ENCODE results near the gene DST.

DST gene

DNA sequence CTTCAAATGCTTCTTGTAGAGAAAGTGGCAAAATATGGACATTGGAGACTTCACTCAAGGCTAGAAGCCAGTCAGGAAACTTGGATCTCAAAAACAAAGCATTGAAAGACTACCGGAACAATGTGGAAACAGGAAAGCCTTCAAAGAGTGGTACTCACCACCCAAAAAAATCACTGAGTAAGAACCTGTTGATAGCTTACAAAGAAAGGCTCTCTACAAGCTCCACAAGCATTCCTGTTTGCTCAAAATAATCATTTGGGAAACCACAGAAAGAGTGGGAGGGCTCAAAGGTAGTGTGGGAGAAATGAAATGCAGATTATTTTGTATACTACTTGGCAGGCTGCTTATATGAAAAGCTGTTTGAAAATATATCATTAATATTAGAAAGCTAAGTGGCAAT lies 9.5 kb upstream of the DST start:
- Histone ChIP-seq H3F3A (ENCODE audit: control insufficient read depth, insufficient read depth) (no peaks in the 10 kb centered on the region), H3K9me2 (replicated peaks; ENCODE audit: control insufficient read depth, low read length) (no peaks in the 10 kb centered on the region), H3K9me3 (ENCODE audit: control insufficient read depth, insufficient read depth, low read length) (no peaks in the 10 kb centered on the region), H3K27me3 (ENCODE audit: control insufficient read depth, low read length) (no peaks in the 10 kb centered on the region), H3K27ac (ENCODE audit: low read depth, low read length) (no peak overlapping the region), H3K4me1 (ENCODE audit: control insufficient read depth, low read length) (no peaks in the 10 kb centered on the region), H3K79me2 (ENCODE audit: control insufficient read depth, low read length) (no peaks in the 10 kb centered on the region), H4K20me1 (ENCODE audit: control insufficient read depth, insufficient read depth, low read depth, low read length) (no peaks in the 10 kb centered on the region), H3K4me2 (ENCODE audit: low read length) (no peak overlapping the region), H3K4me3 (ENCODE audit: low read length) (no peak overlapping the region), H3K36me3 (ENCODE audit: control insufficient read depth, low read length) (peaks cover 6% of the 10 kb centered on the region; the same call in 1 of the 2 replicates)
- TF ChIP-seq, protein P1, sequence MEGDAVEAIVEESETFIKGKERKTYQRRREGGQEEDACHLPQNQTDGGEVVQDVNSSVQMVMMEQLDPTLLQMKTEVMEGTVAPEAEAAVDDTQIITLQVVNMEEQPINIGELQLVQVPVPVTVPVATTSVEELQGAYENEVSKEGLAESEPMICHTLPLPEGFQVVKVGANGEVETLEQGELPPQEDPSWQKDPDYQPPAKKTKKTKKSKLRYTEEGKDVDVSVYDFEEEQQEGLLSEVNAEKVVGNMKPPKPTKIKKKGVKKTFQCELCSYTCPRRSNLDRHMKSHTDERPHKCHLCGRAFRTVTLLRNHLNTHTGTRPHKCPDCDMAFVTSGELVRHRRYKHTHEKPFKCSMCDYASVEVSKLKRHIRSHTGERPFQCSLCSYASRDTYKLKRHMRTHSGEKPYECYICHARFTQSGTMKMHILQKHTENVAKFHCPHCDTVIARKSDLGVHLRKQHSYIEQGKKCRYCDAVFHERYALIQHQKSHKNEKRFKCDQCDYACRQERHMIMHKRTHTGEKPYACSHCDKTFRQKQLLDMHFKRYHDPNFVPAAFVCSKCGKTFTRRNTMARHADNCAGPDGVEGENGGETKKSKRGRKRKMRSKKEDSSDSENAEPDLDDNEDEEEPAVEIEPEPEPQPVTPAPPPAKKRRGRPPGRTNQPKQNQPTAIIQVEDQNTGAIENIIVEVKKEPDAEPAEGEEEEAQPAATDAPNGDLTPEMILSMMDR (IDR thresholded peaks at IDR 0.05; ENCODE audit: low read depth, low read length, poor library complexity, severe bottlenecking): no peak
- no peak for TF ChIP-seq EZH2phosphoT487 (IDR thresholded peaks at IDR 0.05; ENCODE audit: borderline replicate concordance, low read length)

DNA sequence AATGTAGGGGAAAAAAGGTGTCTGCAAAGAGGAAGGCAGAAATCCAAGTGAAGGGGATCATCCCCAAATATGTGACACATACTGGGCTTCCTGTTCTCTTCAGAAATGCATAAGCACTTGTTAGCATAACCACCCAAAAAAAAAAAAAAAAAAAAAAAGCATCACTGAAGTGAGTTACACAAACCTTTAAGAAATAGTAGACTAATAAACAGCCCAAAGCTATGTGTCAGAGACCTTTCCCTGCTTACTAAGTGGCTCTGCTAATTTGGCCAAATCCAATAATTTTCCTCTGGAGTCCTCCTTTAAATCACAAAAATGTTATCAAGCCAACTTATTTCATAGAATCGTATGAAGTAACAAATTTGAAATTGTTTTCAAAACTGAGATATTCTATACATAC lies 7.5 kb upstream of the DST start:
- peaks cover 9% of the 10 kb centered on the region; the same call in 1 of the 2 replicates for H3K36me3 ChIP-seq (ENCODE audit: control insufficient read depth, low read length)
- TF ChIP-seq, protein P1 (IDR thresholded peaks at IDR 0.05; ENCODE audit: low read depth, low read length, poor library complexity, severe bottlenecking): no peak
- TF ChIP-seq EZH2phosphoT487 (IDR thresholded peaks at IDR 0.05; ENCODE audit: borderline replicate concordance, low read length): no peak
- no peaks in the 10 kb centered on the region for H3K9me2 ChIP-seq (replicated peaks; ENCODE audit: control insufficient read depth, low read length)
- no peaks in the 10 kb centered on the region for H3K27me3 ChIP-seq (ENCODE audit: control insufficient read depth, low read length)
- no peak overlapping the region for H3K4me2 ChIP-seq (ENCODE audit: low read length)
- H3F3A ChIP-seq (ENCODE audit: control insufficient read depth, insufficient read depth): no peaks in the 10 kb centered on the region
- H3K27ac ChIP-seq (ENCODE audit: low read depth, low read length): no peak overlapping the region
- no peaks in the 10 kb centered on the region for H3K9me3 ChIP-seq (ENCODE audit: control insufficient read depth, insufficient read depth, low read length)
- H3K4me3 ChIP-seq (ENCODE audit: low read length): no peak overlapping the region
- H3K4me1 ChIP-seq (ENCODE audit: control insufficient read depth, low read length): no peaks in the 10 kb centered on the region
- H4K20me1 ChIP-seq (ENCODE audit: control insufficient read depth, insufficient read depth, low read depth, low read length): no peaks in the 10 kb centered on the region
- no peaks in the 10 kb centered on the region for H3K79me2 ChIP-seq (ENCODE audit: control insufficient read depth, low read length)

DNA sequence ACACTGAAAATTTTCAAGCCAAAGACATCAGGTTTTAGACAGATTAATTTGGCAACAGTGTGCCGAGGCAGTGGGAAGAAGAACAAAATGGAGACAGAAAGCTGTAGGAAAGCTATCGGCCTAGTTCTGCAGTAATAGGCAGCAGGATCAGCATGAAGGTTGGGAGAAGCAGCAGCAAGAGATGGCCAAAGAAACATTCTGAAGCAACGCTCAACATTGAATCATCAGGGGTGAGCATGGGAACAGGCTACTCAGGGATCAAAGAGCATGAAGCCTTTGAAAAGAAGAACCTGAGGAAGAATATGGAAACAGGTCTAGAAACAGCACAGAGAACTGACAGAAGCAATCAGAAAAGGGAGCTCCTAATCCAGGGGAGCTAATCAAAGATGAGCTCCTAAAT lies 7.1 kb upstream of the DST start:
- Histone ChIP-seq H3K27me3 (ENCODE audit: control insufficient read depth, low read length) (no peaks in the 10 kb centered on the region), H3K9me3 (ENCODE audit: control insufficient read depth, insufficient read depth, low read length) (no peaks in the 10 kb centered on the region), H3K4me2 (ENCODE audit: low read length) (no peak overlapping the region), H3F3A (ENCODE audit: control insufficient read depth, insufficient read depth) (no peaks in the 10 kb centered on the region), H3K79me2 (ENCODE audit: control insufficient read depth, low read length) (no peaks in the 10 kb centered on the region), H3K27ac (ENCODE audit: low read depth, low read length) (no peak overlapping the region), H3K4me3 (ENCODE audit: low read length) (no peak overlapping the region), H3K36me3 (ENCODE audit: control insufficient read depth, low read length) (peaks cover 9% of the 10 kb centered on the region; the same call in 1 of the 2 replicates), H4K20me1 (ENCODE audit: control insufficient read depth, insufficient read depth, low read depth, low read length) (no peaks in the 10 kb centered on the region), H3K4me1 (ENCODE audit: control insufficient read depth, low read length) (no peaks in the 10 kb centered on the region), H3K9me2 (replicated peaks; ENCODE audit: control insufficient read depth, low read length) (no peaks in the 10 kb centered on the region)
- no peak for TF ChIP-seq EZH2phosphoT487 (IDR thresholded peaks at IDR 0.05; ENCODE audit: borderline replicate concordance, low read length)
- TF ChIP-seq, protein P1 (IDR thresholded peaks at IDR 0.05; ENCODE audit: low read depth, low read length, poor library complexity, severe bottlenecking): no peak

All from DOHH2 (cell line).